ENCODE measurements around the gene RNF149.
A peak's percentile ranks its signal among the peaks of the same experiment; 100 is the strongest.
"Not testable (repeated sequence)": the region's sequence is repeated elsewhere in the genome, so short reads cannot be mapped to it uniquely, and the experiment has no call there.

The RNF149 gene

GRCh38 chr2:101330253-101330933 is 21.9 kb upstream of the RNF149 start:
- peak; percentile 57 for DNase-seq

DNA sequence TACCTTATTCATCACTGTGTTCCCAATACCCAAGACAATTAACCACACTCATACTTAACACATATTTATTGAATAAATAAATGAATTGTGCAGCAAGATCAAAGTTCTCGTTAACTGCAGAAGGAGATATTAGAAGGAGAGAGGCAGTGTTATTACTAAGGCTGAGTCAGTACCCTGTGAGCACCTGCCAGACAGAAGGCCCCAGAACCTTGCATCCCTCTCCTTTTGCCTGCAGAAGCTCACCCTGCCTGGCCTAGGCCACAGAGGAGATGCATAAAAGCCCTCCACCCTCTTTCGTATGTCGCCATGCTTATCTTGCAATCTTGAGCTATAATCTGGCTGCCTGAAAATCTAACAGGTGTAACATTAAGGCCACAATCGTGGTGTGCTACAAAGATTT is 20.5 kb upstream of the RNF149 start:
- no peak for DNase-seq

- DNase-seq = no peak
These were observed 20.0 kb upstream of the RNF149 start for GRCh38 chr2:101328474-101329007.

GRCh38 chr2:101327863-101328394 is 19.4 kb upstream of the RNF149 start:
- no peak for DNase-seq

- DNase-seq = no peak
These were observed 16.9 kb upstream of the RNF149 start for GRCh38 chr2:101325425-101325824.

- DNase-seq = not testable (repeated sequence)
These were observed 8.1 kb upstream of the RNF149 start for GRCh38 chr2:101316568-101316967.

- DNase-seq = no peak
These were observed 3.2 kb upstream of the RNF149 start for GRCh38 chr2:101311696-101312017.

GRCh38 chr2:101310834-101311695 is 2.6 kb upstream of the RNF149 start:
- DNase-seq = no peak

- no peak for DNase-seq
These were observed 1.8 kb upstream of the RNF149 start for GRCh38 chr2:101310090-101310833.

- DNase-seq = peak; percentile 51
These were observed 510 bp downstream of the RNF149 start for GRCh38 chr2:101307950-101308431.

- peak; percentile 40 for DNase-seq
These were observed 998 bp downstream of the RNF149 start for GRCh38 chr2:101307503-101307902.

GRCh38 chr2:101306410-101306809 is 2.1 kb downstream of the RNF149 start:
- peak; percentile 24 for DNase-seq

DNA sequence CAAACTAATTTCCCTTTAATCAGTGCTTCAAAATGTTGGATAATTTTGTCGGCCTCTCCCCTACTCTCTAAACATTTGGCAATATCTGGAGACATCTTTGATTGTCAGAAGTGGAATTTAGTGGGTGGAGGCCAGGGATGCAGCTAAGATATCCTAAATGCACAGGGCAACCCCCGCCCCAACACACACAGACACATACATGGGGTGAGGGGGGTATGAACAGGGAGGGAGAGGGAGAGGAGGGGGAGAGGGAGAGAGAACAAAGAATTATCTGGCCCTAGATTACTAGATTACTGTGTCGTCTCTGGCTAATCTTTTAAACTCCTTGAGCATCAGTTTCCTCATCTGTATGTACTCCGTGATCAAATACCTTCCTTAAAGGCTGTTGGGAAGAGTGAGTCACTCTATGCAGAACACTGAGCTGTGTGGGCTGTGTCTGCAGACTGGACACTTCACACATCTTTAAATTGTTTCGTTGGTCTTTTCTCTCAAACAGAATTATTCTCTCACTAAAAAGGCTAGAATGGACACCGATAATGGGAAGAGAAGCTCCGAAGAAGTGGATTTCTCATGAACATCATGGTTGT is 2.9 kb downstream of the RNF149 start:
- DNase-seq = no peak

DNA sequence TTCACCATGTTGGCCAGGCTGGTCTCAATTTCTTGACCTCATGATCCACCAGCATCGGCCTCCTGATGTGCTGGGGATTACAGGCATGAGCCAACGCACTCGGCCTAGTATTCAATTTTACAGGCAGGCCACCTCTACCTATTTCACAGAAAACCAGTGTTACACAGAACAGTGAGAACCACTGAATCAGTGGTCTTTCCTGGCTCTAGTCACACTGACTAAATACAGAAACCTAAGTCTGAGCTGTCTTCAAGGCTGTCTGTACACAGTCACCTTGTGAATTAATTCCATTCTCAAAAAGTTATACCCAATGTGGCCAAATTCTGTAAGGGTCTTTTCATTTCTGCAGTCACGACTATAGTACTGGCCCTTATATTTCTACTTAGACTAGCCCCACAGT is 3.5 kb downstream of the RNF149 start:
- no peak for DNase-seq

GRCh38 chr2:101303688-101304087 is 4.8 kb downstream of the RNF149 start:
- DNase-seq = no peak

DNA sequence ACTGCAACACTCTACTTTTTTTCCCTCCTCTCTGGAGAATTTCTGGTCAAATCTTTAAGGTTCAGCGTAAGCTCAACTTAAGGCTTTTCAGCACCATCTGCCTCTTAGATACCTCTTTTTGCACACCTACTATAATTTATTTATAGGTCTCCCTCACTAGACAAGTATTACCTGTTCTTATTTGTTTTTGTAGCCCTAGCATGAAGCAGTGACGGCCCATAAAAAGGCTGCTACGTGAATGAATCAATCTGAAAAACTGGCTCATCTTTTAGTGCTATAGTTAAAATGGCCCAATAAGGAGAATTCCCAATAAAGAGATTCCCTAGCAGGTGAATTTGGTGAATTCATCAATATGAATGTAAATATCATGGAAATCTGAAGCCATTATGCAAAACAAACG is 6.5 kb downstream of the RNF149 start:
- no peak for DNase-seq

DNA sequence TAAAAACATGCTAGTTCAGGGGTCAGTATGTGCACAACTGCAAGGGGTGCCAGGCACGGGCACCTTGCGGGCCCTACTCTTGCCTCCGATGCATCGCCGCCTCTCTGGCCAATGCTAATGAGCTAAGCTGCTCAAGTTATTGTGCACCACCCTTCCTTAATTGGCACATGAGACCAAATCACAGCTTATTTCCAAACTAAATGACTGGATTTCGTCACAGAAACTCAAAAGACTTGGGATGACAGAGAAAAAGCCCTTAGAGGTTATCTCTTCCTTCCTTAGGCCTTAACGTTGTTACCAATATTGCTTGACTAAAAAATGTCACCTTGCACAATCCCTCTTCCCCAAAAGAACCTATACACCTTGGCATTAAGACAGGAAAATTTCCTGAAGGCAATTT is 7.7 kb downstream of the RNF149 start:
- no peak for DNase-seq

DNA sequence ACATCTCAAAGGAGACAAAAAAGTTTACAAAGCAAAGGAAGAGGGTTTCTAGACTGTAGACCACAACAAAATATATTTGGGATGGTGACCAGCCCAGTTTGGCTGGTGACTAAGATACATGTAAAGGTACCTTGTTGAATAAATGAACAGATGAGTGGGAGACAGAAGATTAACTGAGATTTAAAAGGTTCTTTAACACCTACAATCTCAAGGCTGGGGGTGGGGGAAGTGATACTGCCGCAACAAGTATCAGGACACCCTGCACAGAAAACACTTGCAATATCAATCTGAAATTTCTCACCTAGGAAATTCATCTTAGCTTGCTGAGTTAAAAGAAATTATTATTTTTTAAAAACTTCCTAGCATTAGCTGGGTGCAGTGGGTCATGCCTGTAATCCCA is 8.3 kb downstream of the RNF149 start:
- DNase-seq = no peak

GRCh38 chr2:101299604-101300003 is 8.9 kb downstream of the RNF149 start:
- DNase-seq = no peak

DNA sequence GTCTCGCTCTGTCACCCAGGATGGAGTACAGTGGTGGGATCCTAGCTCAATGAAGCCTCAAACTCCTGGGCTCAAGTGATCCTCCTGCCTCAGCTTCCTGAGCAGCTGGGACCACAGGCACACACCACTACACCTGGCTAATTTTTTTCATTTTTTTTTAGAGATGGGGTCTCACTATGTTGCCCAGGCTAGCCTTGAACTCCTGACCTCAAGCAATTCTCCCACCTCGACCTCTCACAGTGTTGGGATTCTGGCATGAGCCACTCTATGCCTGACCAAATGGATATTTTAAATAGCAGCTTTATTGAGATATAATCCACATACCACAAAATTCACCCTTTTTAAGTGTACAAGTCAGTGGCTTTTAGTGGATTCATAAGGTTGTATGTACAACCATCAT is 11.1 kb downstream of the RNF149 start:
- DNase-seq = no peak

GRCh38 chr2:101296371-101296770 is 12.1 kb downstream of the RNF149 start:
- no peak for DNase-seq

DNA sequence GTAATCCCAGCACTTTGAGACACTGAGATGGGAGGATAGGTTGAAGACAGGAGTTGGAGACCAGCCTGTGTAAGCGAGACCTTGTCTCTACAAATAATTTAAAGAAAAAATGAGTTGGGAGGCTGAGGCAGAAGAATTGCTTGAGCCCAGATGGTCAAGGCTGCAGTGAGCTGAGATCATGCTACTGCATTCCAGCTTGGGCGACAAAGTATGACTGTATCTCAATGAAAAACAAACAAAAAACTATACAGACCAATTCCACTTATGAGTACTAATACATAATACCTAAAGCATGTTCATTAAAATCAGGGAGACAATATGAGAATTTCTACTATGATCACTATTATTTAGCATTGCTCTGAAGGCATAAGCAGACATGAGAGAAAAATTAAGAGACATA is 12.6 kb downstream of the RNF149 start:
- no peak for DNase-seq

- no peak for DNase-seq
These were observed 13.6 kb downstream of the RNF149 start for GRCh38 chr2:101294861-101295260.

All from activated CD4-positive, alpha-beta T cell treated with anti-CD3 and anti-CD28 coated beads for 48 hours (primary cell).